NT2/D1 (cell line): ENCODE results near the gene TAS1R3.

Experiments used
- SUZ12 ChIP-seq: IDR thresholded peaks from 2 replicates; pipeline ENCODE4 v1.6.1; 2011; ENCODE audit not compliant: insufficient read length, insufficient read depth; ENCODE audit errors: extremely low read depth
- YY1 ChIP-seq: IDR thresholded peaks from 2 replicates; pipeline ENCODE4 v1.6.1; 2011; ENCODE audit not compliant: insufficient read length, insufficient read depth
- ZNF274 ChIP-seq: IDR thresholded peaks from 2 replicates; pipeline ENCODE4 v1.6.1; 2011; ENCODE audit warnings: mild to moderate bottlenecking, low read depth, low read length

GRCh38 chr1:1283821-1284220 is 47.3 kb upstream of the TAS1R3 start:
- TF ChIP-seq ZNF274 (no peak), YY1 (no peak), SUZ12 (no peak)
